Measurements from ENCODE around the gene TOGARAM1.
A peak's percentile ranks its signal among the peaks of the same experiment; 100 is the strongest.

The TOGARAM1 gene

DNA sequence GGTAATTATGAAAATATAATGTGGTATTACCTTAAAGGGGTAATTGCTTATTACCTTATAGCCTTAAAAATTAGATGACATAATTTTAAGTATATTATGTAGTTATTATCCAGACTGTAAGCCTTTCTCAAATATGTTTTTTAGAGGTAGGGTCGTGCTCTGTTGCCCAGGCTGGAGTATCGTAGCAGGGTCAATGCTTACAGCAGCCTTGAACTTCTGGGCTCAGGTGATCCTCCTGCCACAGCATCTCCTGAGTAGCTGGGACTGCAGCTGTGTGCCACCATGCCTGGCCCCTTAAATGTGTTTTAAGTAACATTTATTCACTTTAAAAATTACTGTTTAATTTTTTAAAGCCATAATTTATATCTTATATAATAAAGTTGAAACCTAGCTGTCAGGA, 132.3 kb downstream of the TOGARAM1 start:
- no peak for DNase-seq (ENCODE audit: low read depth)

DNA sequence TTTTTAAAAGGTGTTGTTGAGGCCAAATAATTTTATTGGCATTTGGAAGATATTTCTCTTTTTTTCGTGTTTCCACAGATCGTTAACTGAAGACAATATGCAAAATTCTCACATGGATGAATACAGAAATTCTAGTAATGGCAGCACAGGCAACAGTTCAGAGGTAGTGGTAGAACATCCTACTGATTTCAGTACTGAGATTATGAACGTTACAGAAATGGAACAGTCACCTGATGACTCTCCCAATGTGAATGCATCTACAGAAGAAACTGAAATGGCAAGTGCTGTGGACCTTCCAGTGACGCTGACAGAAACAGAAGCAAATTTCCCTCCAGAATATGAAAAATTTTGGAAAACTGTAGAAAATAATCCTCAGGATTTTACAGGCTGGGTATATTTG, 133.2 kb downstream of the TOGARAM1 start:
- DNase-seq (ENCODE audit: low read depth): no peak

DNA sequence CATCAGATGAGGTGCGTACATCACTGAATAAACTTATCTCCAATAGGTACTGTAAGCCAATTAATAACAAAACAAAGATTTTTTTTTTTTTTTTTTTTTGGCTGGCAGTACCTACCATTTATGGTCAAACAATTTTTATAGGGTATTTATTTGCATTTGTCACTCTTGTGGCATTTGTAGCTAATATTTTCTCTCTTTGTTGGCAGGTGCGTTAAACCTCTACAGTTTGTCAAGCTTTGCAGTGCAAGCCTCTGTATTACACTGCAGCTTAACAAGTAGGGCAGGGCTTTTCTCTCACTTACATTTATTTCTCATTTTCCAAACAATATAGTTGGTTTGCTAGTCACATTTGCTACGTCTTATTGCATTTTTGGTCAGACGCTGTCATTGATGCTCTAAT, 134.2 kb downstream of the TOGARAM1 start:
- no peak for DNase-seq (ENCODE audit: low read depth)

DNA sequence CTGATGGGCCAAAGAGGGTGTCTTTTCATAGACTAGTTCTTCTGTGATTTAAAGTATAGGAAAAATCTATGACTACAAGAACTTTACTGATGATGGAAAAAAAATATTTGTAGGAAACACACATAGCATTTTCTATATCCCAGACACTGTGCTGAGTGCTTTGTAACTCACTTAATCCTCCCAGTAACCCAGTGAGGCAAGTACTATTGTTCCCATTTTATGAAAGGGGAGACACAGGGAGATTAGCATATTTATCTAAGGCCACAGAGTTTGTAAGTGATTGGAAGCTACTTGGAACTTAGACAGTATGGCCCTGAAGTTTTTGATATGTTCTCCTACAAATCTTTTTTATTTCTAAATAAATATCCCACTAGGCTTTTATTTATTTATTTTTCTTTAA, 141.8 kb downstream of the TOGARAM1 start:
- DNase-seq (ENCODE audit: low read depth): no peak

DNA sequence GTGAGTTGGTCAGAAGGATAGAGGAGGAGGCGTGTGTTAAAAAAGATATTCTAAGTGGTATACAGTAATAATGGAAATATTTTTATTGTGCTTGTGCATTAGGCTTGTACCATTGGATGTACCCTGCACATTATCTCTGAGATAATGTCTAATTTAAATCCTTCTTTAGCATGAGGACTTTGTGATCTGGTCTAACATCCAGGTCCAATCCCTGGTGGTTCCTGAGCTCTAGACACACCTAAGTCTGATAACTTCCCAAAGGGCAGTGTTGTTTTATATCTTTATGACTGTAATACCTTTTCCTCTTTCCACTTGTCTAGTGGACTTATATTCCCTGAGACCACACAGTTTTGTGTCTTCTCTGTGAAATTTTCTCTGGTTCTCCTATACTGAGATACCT, 142.6 kb downstream of the TOGARAM1 start:
- DNase-seq (ENCODE audit: low read depth): no peak

DNA sequence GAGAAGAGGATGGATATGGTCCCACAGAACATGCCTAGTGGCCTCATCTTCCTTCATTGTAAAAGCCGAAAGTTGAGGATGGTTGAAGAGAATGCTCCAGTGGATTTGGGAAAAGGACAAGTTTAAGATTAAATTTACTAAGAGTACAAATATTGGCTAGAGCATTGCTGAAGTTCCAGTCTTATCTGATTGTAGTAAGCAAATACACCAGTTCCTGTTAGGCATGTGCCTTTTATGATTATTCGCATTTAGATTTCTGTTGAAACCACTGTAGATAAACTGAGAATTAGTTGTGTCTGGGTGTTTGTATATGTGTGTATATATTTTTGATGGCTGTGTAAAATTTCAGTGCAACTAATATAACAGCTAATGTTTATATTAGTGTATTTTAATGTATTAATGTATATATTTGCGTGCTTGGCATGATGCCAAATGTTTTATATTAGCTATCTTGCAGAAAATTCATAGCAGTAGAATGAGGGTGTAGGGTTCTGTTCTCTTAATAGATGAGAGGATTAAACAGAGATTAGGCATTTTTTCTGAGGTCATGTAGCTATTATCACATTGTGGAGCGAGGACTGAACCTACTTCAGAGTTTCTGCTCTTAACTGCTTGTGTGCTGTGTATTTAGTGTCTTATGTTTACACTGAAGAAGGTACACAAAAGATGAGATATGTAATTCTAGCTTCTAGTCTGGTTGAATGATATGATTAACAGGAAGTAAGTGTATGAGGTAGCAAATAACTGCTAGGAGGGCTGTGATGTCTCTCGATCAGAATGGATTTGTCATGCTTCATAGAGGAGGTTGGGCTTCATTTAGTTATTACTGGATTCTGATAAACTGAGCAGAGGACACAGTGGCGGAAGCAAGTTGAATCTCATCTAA, 151.1 kb downstream of the TOGARAM1 start:
- peak; percentile 16 for DNase-seq (ENCODE audit: low read depth)

DNA sequence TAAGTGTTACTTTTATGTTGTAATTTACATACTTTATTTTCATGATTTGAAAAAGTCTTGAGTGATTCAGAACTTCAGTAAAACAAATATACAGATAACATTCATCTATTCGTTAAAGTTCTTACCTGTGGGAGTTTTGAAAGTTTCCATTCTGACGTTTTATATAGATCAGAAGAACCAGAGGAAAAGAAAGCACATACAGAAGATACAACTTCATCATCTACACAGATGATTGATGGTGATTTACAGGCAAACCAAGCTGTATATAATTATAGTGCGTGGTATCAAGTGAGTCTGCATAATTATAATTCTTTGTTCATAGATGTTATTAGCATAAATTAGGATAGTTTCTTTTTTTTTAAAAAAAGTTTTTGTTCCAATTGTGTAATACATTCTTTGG, 152.3 kb downstream of the TOGARAM1 start:
- no peak for DNase-seq (ENCODE audit: low read depth)

DNA sequence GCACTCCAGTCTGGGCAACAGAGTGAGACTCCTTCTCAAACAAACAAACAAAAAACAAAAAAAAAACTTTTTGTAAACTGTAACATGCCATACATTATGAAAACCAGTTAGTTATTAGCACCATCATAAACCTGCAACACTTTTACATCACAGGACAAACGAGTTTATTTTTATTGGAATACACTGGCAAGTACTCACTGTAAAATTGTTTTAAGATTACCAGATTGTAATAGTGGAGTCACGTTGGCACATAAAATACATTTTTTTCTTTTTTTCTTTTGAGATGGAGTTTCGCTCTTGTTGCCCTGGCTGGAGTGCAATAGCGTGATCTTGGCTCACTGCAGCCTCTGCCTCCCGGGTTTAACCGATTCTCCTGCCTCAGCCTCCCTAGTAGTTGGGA, 156.6 kb downstream of the TOGARAM1 start:
- no peak for DNase-seq (ENCODE audit: low read depth)

DNA sequence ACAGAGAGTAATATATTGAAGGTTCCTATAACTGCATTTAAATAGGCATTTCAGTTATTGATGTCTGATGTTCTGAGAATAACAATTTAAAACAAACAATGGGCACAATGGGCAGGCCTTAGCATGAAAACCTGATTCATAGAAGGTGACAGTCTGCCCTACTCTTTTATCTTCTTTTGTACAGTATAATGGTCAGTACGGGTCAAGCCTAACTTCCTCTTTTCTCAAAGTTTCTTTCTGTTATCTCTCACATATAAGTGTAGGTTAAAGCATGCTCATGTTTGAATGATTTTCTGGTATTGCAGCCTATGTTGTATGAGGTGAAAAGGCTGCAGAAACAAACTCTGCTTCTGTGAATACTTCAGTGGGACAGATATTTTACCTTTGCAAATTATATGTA, 158.1 kb downstream of the TOGARAM1 start:
- DNase-seq (ENCODE audit: low read depth): no peak

DNA sequence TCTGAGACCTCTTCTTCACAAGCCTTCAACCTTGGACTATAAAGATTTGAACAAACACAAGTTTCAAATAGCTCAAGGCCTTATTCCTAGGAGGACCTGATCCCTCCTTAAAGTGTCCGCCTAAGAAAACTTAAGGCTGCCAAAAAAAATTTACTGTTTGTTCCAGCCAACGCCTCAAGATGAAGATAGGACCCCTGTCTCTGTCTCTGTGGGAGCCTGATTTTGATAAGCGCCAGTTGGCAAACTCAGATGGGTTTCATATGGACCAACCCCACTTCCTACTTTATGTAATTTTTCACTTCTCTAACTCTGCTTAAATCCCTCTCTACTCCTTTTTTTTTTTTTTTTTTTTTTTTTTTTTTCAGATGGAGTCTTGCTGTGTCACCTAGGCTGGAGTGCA, 161.3 kb downstream of the TOGARAM1 start:
- no peak for DNase-seq (ENCODE audit: low read depth)
